Activated T-cell treated with anti-CD3 and anti-CD28 coated beads for 1 hour (primary cell): ENCODE data around the gene APOC3.

Source experiments
- DNase-seq: peaks from one replicate; pipeline ENCODE4 v3.0.0-alpha.2; 2020; ENCODE audit warnings: low read depth

APOC3 gene

DNA sequence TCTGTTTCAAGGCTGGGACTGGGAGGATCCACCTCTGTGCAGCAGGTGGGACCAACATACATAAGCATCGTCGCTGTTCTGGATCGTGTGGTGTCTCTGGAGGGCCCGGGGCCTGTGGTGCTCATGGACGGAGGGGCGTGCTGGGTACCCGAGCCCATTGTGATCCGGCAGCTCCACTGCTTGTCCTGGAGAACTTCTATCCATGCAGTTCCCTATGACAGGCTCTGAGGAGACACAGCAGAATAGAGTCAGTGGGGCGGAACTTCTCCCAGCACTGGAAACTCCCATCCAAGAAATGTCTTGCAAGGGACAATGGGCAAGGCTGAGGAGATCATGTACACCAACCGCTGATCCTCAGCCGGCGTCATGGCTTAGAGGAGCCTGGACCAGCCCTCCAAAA, 19.4 kb downstream of the APOC3 start:
- DNase-seq, result no peak

DNA sequence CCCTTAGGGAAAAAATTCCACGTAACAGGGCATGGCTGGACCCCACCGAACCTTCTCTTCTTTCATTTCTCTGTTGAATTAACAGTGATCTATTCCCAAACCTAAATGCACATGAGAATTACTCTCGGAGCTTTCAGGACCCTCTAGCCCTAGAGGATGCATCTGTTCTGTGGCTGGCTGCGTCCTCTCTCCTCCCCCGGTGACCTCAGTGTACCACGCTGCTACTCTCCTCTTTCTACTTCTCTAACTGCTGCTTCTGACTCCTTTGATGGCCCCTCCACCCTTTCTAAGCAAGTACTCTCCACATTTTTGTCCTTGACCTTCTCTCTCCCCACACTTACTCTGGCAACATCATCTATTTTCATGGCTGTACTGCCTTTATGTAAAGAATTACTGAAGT, 19.8 kb downstream of the APOC3 start:
- no peak for DNase-seq

DNA sequence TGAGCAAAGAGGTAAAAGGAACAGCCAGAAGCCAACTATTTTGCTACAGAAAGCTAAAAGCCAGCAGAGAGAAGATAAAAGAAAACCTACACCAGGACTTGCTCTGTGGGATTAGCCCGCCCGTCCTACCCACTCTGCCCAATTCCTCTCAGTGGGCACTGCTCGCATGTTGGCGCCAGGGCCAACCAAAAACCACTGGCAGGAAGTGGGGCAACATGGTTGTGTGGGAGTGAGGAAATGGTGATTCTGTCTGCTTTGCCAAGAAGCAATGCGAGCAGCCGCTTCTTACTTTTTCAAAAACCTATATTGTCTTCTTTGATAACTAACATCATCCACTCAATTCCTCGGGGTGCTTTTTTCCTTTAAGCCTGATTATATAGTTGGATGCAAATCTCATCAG, 21.9 kb downstream of the APOC3 start:
- no peak for DNase-seq

DNA sequence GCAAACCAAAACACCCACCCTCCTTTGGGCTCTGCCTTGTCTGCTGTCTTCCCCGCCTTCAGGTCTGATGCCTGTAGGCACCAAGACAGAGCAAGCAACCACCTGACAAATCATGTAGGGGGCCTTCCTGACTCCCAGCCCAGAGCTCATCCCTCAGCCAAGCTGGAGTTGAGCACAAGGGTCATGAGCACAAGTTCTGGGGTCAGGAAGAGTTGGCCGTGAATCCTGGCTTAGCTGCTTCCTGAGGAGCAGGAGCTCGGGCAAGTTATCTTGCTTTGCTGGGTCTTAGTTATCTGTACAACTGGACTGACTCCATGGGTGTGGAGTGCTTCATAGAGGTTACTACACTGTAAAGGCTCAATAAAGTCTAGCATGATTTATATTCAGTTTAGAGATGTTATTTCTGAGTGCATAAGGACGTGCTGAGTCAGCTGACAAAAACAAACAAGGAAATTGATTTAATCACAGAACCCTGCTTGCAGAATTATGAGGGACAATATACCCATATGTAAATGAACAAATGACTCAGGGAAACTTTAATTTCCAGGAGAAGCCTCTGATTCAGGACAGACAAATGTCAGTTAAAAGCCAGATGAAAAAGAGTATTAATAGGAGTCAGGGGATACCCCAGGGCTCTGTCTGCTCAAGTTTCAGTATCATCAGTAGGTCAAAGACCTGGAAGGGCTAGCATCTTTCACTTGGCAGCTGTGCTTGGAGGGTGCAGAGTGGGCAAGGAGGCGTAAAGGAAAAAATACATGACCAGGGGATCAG, 22.7 kb downstream of the APOC3 start:
- no peak for DNase-seq

DNA sequence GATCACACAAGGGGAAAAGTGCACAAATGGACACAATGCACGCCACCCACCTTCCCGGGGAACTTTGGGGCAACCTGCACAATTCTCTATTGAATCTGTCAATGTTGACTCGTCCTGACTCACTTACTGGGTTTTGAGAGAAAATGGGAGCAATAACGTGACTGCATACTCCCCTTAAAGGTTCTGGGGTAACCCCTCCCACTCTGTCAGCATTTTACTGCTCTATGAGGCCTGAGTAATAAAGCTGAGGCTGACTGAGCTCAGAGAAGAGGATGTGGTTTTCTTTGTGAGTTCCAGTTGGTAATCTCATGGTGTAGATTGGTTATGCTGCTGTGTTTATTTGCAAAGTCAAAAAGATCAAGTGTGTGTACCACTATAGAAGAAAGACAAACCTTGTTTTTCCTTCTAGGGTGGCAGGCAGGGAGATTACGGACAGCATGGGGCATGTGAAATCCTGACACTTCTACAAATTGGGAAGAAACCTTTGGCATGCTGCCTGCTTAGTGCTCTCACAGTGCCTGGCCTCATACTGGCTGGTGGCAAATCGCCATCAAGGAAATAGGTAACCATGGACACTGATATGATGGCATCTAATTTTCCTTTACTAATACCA, 23.9 kb downstream of the APOC3 start:
- DNase-seq, result no peak

DNA sequence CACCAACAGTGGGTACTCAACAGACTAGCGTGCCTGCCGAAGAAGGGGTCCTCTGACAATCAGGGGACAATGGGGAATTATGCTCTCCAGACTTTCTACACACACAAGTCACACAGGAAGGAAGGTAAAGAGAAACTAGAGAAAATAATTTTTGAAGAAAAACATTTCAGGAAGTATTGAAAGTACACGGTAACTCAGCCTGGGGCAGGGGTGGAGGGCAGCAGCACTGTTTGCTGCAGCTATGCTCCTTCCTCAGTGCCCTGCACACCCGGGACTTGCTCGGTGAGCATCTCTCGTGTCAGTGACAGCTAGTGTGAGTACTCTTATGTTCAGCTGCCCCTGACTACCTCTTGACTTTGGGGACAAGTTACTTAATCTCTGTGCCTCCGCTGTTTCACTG, 25.7 kb downstream of the APOC3 start:
- DNase-seq, result no peak

DNA sequence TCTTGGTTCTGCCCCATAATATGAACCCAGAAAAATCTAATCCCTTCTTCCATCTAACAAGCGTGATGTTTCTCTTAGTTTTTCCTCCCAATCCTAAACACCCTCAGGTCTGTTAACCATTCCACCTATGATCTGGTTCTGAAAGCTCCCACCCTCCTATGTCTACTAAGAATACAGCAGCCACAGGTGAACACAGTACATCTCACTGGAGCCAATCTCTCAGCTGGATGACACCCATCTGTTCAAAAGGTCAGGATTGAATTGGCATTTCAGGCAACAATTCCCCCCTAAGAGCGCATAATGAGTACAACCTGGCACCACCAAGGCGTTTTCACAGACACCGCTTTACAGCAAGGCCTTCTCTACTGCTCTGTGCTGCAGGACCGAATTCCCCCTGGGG, 26.7 kb downstream of the APOC3 start:
- DNase-seq, result no peak

DNA sequence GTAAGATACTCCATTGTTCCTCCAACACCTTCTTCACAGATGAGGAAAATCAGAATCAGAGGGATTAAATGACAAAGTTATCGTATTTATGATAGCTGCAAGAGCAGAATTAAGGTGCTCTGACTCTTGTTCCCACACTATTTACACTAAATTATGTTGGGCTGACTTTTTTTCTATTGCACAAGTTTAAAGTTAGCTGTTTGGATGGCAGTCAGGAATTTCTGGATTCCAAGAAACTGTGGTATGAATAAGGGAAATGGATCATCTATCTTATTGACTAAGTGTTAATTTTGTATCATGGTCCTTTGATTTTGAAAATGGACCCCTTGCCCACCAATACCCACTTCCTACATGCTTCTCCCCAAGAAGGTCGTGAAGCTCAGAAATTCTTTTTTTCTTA, 27.6 kb downstream of the APOC3 start:
- no peak for DNase-seq

DNA sequence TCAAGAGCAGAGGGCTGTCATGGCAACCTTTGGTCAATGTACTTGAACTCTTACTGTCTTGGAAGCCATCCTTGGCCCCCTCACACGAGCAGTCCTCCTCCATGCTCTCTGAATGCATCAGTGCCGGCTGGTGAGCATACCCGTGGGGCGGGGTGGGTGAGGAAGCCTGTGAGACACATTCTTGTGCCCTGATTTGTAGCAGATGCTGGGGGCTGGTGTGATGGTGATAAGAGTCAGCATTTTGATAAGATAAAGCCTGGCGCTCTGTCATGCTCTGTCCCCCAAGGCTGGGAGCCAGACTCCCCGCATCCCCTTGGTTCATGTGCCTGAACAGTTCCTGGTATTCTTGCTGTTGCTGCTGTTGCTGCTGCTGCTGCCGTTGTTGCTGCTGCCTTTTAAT, 28.2 kb downstream of the APOC3 start:
- DNase-seq, result no peak

DNA sequence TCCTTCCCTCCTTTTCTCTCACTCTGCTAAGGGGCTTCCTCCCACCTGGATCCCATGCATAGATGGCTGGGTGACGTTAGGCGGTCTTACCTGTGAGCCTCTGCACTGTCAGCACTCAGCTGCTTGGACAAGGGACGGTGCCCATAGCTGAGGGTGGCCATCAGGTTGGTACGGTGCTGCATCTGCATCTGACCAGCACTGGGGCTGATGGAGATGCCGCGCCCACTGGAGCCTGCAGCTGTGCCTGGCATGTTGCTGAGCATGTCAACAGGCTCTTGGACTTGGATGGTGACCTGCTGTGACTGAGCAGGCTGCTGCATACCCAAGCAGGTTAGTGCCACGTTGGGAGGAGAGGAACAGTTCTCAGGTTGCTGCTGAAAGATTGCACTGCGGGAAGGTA, 29.5 kb downstream of the APOC3 start:
- DNase-seq, result no peak

DNA sequence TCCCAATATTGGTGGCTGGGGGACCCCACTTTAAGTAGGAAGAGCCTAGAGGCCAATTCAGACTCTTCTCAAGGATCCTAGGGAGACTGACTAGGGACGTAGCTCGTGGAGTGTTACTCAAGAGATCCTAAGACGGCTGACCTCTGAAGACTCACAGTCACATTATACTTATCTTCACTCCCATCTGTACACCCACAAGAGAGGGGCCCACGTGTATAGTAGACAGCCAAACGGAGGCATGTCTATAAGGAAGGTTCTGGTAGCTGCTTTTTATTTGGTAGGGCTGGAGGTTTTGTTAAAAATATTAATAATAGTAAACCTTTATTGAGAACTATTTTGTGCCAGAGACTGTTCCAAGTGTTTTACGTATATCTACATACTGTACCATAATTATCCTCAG, 30.6 kb downstream of the APOC3 start:
- DNase-seq, result no peak

DNA sequence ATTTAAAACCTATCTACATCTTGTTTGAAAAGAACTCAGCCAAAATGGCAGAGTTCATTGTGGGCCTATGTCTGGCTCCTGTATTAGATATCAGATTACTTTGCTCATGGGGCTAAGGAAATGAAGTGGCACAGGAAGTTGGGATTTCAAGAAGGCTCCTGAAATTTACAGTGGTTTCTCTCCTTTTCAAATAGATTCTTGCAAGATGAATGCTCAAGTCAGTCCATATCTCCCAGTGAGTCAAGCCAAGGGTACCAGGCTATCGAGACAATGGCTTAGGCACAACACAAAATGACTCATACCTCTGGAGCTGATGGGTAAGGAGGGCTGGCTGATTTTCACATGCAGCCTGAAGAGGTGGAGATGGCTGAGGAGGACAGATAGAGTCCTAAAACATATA, 31.8 kb downstream of the APOC3 start:
- DNase-seq, result no peak

DNA sequence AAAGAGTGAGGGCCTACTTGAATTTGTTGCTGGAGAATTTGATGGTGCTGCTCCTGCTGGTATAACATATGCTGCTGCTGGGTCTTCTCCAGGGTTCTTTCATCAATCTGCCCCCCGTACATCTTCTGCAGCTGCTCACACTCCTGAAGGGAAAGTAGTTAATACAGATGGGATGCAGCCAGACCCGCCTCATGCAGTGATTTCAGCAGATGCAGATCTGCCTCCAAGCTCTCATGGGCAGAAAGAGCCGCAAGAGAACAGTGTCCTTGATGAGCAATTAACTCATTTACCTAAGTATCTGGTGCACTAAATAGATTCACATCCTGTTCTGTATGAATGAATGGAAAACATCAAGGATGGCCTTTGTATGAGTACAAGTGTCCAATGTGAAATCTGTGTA, 32.5 kb downstream of the APOC3 start:
- no peak for DNase-seq

DNA sequence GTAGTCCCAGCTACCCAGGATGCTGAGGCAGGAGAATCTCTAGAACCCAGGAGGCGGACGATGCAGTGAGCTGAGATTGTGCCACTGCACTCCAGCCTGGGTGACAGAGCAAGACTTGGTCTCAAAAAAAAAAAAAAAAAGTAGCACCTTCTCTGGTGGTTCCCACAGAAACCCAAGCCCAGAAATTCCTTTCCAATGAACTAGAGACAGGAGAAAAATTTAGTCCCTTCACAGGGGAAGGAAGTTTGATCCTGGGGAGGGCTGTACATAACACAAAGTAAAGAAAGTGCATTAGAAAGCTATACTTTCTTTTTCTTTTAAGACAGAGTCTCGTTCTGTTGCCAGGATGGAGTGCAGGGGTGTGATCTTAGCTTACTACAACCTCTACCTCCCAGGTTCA, 33.2 kb downstream of the APOC3 start:
- DNase-seq, result no peak

DNA sequence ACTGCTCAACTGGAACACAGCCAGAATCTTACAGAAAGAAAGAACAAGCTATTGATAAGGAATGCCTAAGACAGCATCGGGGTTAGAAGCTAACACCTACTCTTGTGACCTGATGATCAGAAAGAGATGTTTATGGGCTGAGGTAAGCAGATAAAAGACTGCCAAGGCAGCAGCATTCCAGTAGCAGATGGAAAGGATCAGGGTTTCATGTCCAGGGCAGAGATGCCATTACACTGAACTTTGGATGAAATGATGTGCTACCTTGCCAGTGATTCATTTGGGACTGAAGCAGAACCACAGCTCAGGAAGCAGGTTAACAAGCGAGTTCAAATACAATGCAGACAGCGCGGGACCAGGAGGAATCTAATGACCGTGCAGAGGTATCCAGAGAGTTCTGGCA, 34.8 kb downstream of the APOC3 start:
- DNase-seq, result no peak

DNA sequence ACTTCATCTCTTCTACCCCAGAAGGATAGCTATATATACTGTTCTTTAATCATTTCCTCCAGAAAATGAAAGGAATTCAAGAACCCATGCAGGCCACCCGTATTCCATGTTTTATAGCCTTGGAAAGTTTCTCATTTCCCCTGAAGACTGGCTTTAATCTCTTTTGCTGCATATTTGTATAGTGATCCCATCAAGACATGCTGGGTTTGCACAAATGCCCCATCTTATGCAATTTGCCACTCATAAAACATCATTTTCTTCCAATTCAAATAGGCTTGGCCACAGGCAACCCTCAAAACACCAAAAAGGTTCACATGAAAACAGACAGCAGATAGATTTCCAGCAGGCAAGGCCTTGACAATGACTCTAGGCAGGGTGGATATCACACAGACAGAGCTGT, 36.0 kb downstream of the APOC3 start:
- DNase-seq, result no peak

DNA sequence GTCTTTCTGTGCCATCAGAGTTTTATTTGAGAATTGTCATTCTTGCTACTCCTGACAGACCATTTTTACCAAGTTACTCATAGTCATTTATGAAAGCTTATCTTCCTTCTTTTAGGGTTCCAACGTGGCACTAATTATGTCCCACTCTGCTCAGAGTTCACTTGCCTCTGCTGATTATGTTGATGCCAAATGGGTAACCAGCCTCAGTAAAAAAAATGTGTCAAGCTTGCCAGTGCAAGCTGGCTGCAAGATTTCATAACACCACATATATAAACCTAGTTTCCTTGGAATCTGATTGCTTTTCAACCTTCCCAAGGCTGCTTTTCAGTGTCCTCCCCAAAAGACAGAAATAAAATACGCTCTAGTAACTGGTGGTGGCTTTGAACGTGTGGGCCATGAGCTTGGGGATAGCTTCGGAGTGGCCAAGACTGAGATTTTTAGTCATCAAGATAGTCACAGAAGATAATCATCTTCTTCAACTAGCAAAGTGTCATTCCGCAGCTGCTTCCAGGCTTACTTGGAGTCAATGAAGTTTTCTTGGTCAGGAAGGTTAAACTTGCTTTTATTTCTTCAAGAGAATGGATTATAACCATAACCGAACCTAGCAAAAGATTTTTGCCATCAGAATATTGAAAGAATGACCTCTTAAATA, 37.2 kb downstream of the APOC3 start:
- DNase-seq, result no peak

DNA sequence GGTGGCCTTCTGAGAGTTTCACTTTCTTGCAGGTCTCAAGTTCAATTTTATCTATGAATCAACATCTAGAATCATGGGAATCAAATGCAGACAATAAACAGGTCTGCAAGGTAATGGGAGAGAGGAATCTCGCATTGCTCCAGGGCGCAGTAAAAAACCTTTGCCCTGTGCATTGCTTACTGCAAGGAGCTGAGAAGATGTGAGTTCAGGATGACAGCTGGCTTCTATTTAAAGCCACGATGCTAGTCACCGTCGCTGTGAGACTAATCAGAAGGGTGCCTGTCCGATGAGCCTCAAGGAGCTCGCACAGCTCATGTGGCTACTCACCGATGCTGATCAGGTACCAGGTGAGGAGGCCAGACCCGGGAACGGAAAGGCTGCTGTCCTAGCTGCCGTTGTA, 37.9 kb downstream of the APOC3 start:
- DNase-seq, result no peak

DNA sequence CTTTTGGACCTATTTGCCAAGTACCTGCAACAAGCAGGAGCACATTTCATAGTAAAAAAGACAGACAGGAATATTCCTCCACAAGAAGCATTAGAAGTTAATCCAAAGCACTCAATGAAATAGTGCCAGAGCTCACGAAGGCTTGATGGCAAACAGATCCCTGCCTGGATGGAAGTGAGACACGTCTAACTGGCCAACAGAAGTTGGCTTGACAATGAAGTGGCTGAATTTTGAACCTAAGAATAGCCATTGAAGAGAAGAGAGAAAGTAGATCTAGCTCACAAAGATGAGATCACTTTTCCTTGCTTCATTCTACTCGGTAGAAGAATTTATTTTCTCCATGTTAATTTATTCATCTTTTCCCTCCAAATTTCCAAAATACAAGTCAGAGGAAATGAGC, 38.4 kb downstream of the APOC3 start:
- no peak for DNase-seq

DNA sequence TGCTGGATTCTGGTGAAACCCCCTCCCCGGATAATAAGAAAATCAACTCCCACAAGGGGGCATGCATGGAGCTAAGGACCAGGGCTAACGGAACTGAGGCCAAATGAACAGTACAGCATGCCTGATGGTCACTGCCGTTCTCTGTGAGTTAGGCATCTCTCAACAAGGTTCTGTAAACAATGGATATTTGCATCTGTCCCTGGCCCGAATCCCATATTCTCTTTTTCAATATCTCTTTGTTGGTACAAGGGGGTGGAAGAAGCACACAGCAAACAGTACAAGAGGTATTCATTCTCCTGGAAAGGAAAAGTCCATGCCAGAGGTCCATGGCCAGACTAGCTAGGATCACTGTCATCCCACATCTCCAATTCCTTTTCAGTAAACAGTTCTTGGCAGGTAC, 39.9 kb downstream of the APOC3 start:
- DNase-seq, result no peak

DNA sequence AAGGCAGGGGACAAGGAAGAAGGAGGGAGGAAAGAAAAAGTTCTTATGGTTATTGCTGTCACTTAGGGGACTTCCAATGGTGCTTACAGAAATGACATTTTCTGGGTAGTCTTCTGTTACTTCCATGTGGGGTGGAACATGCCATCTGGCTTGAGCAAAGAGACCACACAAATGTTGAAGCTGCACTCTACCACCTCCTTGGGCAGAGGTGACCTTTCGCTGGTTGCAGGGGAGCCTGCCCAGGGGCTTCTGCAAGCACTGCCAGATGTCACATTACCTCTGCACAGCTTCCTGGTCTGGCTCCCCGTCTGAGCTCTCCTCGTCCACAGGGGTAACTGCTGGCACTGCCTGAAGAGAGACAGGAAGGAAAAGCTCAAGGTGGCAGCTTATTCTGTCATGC, 40.3 kb downstream of the APOC3 start:
- no peak for DNase-seq

DNA sequence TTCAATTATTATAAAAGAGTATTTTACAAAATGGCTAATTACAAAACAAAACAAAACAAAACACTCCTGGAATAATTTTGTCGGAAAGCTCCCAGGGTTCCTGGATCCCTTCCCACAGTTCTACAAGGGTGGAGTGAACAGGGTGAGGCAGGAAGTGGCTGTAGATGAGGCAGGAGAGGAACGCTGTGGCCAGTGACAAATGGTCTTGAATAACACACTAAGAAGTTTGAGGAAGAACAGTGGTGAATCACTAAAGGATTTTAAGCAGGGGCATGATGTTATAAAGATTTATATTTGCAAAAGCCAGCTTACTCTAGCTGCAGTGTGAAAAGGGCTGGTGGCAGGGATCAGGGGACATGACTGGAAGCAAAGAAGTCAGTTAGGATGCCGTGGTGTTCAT, 41.5 kb downstream of the APOC3 start:
- DNase-seq, result no peak

DNA sequence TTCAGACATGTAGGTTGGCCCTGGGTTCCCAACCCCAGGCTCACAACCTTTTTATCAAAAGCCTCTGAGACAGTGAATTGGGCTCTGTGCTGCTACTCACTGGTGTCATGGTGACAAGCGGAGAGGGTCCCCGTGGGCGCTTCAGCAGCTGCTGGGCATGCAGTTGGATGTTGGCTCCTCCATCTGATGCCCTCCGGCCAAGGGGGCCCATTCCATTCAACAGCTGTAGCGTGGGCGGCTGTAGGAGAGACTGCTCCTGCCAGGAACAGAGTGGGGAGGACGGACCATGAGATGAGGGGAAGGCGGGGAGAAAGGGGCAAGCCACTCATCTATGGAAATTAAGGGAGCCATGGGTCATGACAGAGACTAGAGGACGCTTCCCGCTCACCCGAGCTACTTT, 43.7 kb downstream of the APOC3 start:
- DNase-seq, result no peak

DNA sequence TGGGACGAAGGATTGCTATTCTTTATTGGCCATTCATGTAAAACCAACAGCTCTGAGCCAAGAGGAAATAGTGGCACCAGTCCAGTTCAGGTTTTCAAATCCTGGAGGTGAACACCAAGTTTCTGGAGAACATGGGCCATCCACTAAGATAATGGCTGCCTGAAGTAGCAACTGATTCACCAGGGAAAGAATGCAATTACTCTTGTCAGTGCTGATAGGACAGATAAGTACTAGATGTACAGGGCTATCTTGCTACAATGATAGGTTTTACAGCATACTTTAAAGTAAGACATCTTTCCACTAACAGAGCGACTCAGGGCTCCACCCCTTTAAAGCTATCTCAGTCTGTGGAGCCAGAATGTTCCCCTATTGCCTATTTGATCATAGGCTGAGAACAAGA, 44.5 kb downstream of the APOC3 start:
- no peak for DNase-seq
